Lung (tissue), 12 donors: Measurements from ENCODE around the gene CES3. TPM values are rescaled to one million over a fixed set of nuclear protein-coding genes. Genes with fewer than 3 reads are reported as not detected.

Source experiments
- ATAC-seq: fragments of 200-7000 bp; cut with Tn5 transposase; one replicate; pipeline ENCODE4 v1.9.1; 2020; ENCODE audit warnings: moderate number of reproducible peaks; ENCODE audit not compliant: insufficient read depth, low FRiP score
- DNase-seq, 3 donors: peaks; one replicate each; pipeline ENCODE4 v3.0.0-alpha.2; 2013 to 2017
- H3K27ac ChIP-seq, 2 donors: one replicate each; pipeline ENCODE4 v1.5.1; 2013; ENCODE audit warnings: mild to moderate bottlenecking in 2 of 2, moderate library complexity in 2 of 2, control low read depth in 1 of 2, inconsistent platforms in 1 of 2, low read depth in 1 of 2, low read length in 1 of 2
- H3K27me3 ChIP-seq, 3 donors: one replicate each; pipeline ENCODE4 v1.5.1; 2013; ENCODE audit warnings: low read length in 2 of 3; ENCODE audit not compliant: control insufficient read depth in 3 of 3, insufficient read depth in 3 of 3
- H3K36me3 ChIP-seq, 4 donors: one replicate each; pipeline ENCODE4 v1.5.1; 2013; ENCODE audit warnings: low read length in 4 of 4, mild to moderate bottlenecking in 1 of 4, moderate library complexity in 1 of 4; ENCODE audit not compliant: control insufficient read depth in 4 of 4, insufficient read depth in 4 of 4
- H3K4me1 ChIP-seq, 5 donors: one replicate each; pipeline ENCODE4 v1.5.1; 2013; ENCODE audit warnings: low read length in 5 of 5, mild to moderate bottlenecking in 2 of 5, moderate library complexity in 1 of 5; ENCODE audit not compliant: control insufficient read depth in 5 of 5, insufficient read depth in 5 of 5
- H3K4me3 ChIP-seq: one replicate; pipeline ENCODE4 v1.5.1; 2013; ENCODE audit warnings: mild to moderate bottlenecking, control low read depth, moderate library complexity
- H3K9ac ChIP-seq, 2 donors: one replicate each; pipeline ENCODE4 v1.5.1; 2013; ENCODE audit warnings: low read length in 2 of 2, control low read depth in 1 of 2; ENCODE audit not compliant: insufficient read depth in 1 of 2
- H3K9me3 ChIP-seq, 4 donors: one replicate each; pipeline ENCODE4 v1.5.1; 2013; ENCODE audit warnings: low read length in 3 of 4, mild to moderate bottlenecking in 1 of 4, moderate library complexity in 1 of 4; ENCODE audit not compliant: control insufficient read depth in 4 of 4, insufficient read depth in 3 of 4
- CTCF ChIP-seq: IDR thresholded peaks from 2 replicates; pipeline ENCODE4 v1.5.1; 2012; ENCODE audit warnings: mild to moderate bottlenecking; ENCODE audit errors: control extremely low read depth, extremely low read depth
- WGBS, 2 donors: extraction: QIAGEN DNeasy Blood & Tissue Kit; methylation state at CpG; one replicate each; pipeline ENCODE4 v1.1.7; 2013; 5-methylcytosine and 5-hydroxymethylcytosine counted together
- polyA plus RNA-seq, 2 donors: library from polyadenylated mRNA; stranded (reverse); fragments of 200-250 nt; gene quantifications; one replicate each; pipeline ENCODE4 v1.2.1, GENCODE V29; 2013
- total RNA-seq, 2 donors: library from RNA; depleted of rRNA in 1 of 2; stranded (reverse); fragments of >200 nt in 1 of 2; gene quantifications; one replicate each; pipeline ENCODE4 v1.2.1, GENCODE V29; 2014 to 2021
- donor health status: control.
- donor health status: control.
- donor health status: Bipolar disorder and iron deficiency.
- donor health status: healthy.
- donor health status: DM: yes; HTN: yes; CAD: no.

The CES3 gene
- total and polyA plus RNA-seq, 4 donors: 0.57 to 2.6 (median 0.91) TPM

- TF ChIP-seq CTCF: no peak
- no peaks in the 10 kb centered on the region for H3K4me1 ChIP-seq
- no peaks in the 10 kb centered on the region for H3K9me3 ChIP-seq
- no peaks in the 10 kb centered on the region for H3K27me3 ChIP-seq
- DNase-seq (no peak), ATAC-seq (no peak)
- no peak overlapping the region for H3K27ac ChIP-seq
- no peak overlapping the region for H3K4me3 ChIP-seq
- no peaks in the 10 kb centered on the region for H3K36me3 ChIP-seq
- WGBS, 2 donors: 89 to 90% methylated on average over 5 of the region's 5 CpGs
- H3K9ac ChIP-seq: no peak overlapping the region
These were observed 7.8 kb downstream of the CES3 start for GRCh38 chr16:66968847-66969246.

GRCh38 chr16:66970775-66971720 is 10.0 kb downstream of the CES3 start:
- H3K27ac ChIP-seq: no peak overlapping the region
- ATAC-seq: no peak

GRCh38 chr16:66972983-66973382 is 11.9 kb downstream of the CES3 start:
- Histone ChIP-seq H3K27ac (no peak overlapping the region), H3K9ac (no peak overlapping the region), H3K27me3 (no peaks in the 10 kb centered on the region), H3K4me1 (no peaks in the 10 kb centered on the region), H3K4me3 (no peak overlapping the region), H3K9me3 (no peaks in the 10 kb centered on the region), H3K36me3 (no peaks in the 10 kb centered on the region)
- no peak for TF ChIP-seq CTCF
- DNase-seq (no peak), ATAC-seq (no peak)
- 71 to 82% methylated on average over 9 of the region's 9 CpGs for WGBS, 2 donors

More at GRCh38 chr16:66970775-66971720, 10.0 kb downstream of the CES3 start:
- no peak overlapping the region for H3K4me3 ChIP-seq
- no peaks in the 10 kb centered on the region for H3K27me3 ChIP-seq
- no peaks in the 10 kb centered on the region for H3K4me1 ChIP-seq
- H3K36me3 ChIP-seq: no peaks in the 10 kb centered on the region
- WGBS, 2 donors: 78 to 87% methylated on average over 10 of the region's 10 CpGs
- DNase-seq: no peak
- TF ChIP-seq CTCF: no peak
- no peaks in the 10 kb centered on the region for H3K9me3 ChIP-seq
- H3K9ac ChIP-seq: no peak overlapping the region
